ENCODE results near the gene HIF1AN. TPM values are rescaled to one million over a fixed set of nuclear protein-coding genes. Genes with fewer than 3 reads are reported as not detected.
"Not testable (repeated sequence)": the region's sequence is repeated elsewhere in the genome, so short reads cannot be mapped to it uniquely, and the experiment has no call there.

The HIF1AN gene
- total RNA-seq, 1 experiment from 2014 or later = 83.1 TPM

DNA sequence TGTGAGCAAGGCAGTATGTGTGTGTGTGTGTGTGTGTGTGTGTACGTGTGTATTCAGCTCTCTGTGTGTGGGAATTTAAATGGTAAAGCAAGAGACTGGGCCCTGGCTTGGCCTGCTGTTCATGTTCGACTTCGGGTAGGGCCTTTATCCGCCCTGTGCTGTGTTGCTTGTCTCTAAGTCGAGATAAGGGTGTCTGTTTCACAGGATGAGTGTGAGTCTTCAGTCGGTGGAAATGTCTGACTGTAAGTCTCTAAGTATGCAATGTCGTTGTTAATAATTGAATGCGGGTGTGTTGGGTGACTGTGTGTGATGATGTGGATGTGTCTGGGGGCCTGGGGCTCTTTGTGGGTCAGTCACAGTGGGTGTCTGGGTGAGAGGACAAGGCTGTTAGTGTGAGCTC lies 34.8 kb downstream of the HIF1AN start:
- in situ Hi-C loops (cut with HindIII; ENCODE audit: low pct_unique_long_range_greater_than_20kb, low sequenced_read_pairs) = no loop called here
- no peak for DNase-seq (ENCODE audit: low read depth, low spot score)
- Histone ChIP-seq H3K27ac (ENCODE audit: low read length) (no peak overlapping the region), H3K27me3 (ENCODE audit: control insufficient read depth, insufficient read depth, low read length) (no peaks in the 10 kb centered on the region; the same call in 1 of the 2 replicates), H3K9me3 (ENCODE audit: control insufficient read depth, insufficient read depth, low read depth, low read length) (no peaks in the 10 kb centered on the region), H3K4me3 (ENCODE audit: low read depth in 2 of 2, low read length in 2 of 2) (no peak overlapping the region), H3K4me1 (ENCODE audit: control insufficient read depth, insufficient read depth, low read length) (no peaks in the 10 kb centered on the region), H3K36me3 (ENCODE audit: control insufficient read depth, insufficient read depth, low read length) (no peaks in the 10 kb centered on the region)
- ATAC-seq = no peak
- ChIA-PET POLR2A (no interaction called here), CTCF (no interaction called here)
- no peak for TF ChIP-seq TCF7L2 (IDR thresholded peaks at IDR 0.05; ENCODE audit: low read depth, low read length)
- TF ChIP-seq POLR2AphosphoS5 (IDR thresholded peaks at IDR 0.05; ENCODE audit: low read depth, low read length) = no peak
- TF ChIP-seq, protein P1, sequence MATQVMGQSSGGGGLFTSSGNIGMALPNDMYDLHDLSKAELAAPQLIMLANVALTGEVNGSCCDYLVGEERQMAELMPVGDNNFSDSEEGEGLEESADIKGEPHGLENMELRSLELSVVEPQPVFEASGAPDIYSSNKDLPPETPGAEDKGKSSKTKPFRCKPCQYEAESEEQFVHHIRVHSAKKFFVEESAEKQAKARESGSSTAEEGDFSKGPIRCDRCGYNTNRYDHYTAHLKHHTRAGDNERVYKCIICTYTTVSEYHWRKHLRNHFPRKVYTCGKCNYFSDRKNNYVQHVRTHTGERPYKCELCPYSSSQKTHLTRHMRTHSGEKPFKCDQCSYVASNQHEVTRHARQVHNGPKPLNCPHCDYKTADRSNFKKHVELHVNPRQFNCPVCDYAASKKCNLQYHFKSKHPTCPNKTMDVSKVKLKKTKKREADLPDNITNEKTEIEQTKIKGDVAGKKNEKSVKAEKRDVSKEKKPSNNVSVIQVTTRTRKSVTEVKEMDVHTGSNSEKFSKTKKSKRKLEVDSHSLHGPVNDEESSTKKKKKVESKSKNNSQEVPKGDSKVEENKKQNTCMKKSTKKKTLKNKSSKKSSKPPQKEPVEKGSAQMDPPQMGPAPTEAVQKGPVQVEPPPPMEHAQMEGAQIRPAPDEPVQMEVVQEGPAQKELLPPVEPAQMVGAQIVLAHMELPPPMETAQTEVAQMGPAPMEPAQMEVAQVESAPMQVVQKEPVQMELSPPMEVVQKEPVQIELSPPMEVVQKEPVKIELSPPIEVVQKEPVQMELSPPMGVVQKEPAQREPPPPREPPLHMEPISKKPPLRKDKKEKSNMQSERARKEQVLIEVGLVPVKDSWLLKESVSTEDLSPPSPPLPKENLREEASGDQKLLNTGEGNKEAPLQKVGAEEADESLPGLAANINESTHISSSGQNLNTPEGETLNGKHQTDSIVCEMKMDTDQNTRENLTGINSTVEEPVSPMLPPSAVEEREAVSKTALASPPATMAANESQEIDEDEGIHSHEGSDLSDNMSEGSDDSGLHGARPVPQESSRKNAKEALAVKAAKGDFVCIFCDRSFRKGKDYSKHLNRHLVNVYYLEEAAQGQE (IDR thresholded peaks at IDR 0.05; ENCODE audit: insufficient read depth in 1 of 2, low read depth in 2 of 2, low read length in 1 of 2) = no peak
- TF ChIP-seq CTCF (IDR thresholded peaks at IDR 0.05) = no peak
- TF ChIP-seq SIN3A (IDR thresholded peaks at IDR 0.05; ENCODE audit: borderline replicate concordance, insufficient read depth, low read depth, low read length) = no peak
- no TSS peak for BruUV-seq (replicated peaks)
- intact Hi-C loops (cut with micrococcal nuclease; ENCODE audit: unreplicated experiment) = no loop called here

DNA sequence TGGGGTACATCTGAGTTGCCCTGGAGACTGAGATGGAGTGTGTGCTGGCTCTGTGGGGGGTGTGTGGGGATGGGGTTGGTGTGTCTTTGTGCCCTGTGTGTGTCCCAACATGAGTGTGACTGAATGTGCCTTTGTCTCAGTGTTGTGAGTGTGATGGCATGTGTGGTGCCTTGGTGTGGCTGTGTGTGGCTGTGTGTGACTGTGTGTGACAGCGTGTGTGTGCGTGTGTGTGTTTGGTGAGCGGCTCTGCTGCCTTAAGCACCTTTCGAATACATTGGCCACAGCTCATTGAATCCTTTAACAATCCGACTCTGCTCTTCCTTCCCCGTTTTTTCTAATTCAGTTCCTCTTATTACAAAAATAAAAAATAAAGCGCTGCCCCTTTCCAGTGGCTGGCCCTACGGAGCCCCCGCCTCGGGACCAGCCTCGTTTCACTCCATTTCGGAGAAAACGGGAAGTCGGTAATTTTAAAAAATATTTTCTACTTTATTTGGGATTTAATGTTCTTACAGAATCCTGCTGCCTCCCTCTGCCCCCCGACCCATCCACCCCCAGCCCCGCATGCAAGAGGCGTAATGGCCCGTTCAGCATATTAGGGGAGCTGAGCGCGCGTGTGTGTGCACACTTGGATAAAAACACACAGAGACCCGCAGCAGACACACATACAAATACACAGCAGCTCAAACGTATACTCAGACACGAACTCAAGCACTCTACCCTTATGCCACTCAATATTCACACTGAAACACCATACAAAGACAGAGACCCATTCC lies 35.5 kb downstream of the HIF1AN start:
- H3K4me3 ChIP-seq (ENCODE audit: low read depth in 2 of 2, low read length in 2 of 2) = no peak overlapping the region
- POLR2A ChIA-PET = interaction anchor here (0.6 to 0.7 kb wide), 3 partner anchors 56 to 240 kb away, joined by 6 to 12 read pairs (median 10); no protein-coding TSS in a partner anchor
- TF ChIP-seq, protein P1 (IDR thresholded peaks at IDR 0.05; ENCODE audit: insufficient read depth in 1 of 2, low read depth in 2 of 2, low read length in 1 of 2) = no peak
- TF ChIP-seq TCF7L2 (IDR thresholded peaks at IDR 0.05; ENCODE audit: low read depth, low read length) (no peak), CTCF (IDR thresholded peaks at IDR 0.05) (no peak), POLR2AphosphoS5 (IDR thresholded peaks at IDR 0.05; ENCODE audit: low read depth, low read length) (no peak), SIN3A (IDR thresholded peaks at IDR 0.05; ENCODE audit: borderline replicate concordance, insufficient read depth, low read depth, low read length) (no peak)
- no TSS peak for BruUV-seq (replicated peaks)
- no peaks in the 10 kb centered on the region; the same call in 1 of the 2 replicates for H3K27me3 ChIP-seq (ENCODE audit: control insufficient read depth, insufficient read depth, low read length)
- no peaks in the 10 kb centered on the region for H3K4me1 ChIP-seq (ENCODE audit: control insufficient read depth, insufficient read depth, low read length)
- H3K9me3 ChIP-seq (ENCODE audit: control insufficient read depth, insufficient read depth, low read depth, low read length) = no peaks in the 10 kb centered on the region
- no peak for DNase-seq (ENCODE audit: low read depth, low spot score)
- ATAC-seq = no peak
- H3K36me3 ChIP-seq (ENCODE audit: control insufficient read depth, insufficient read depth, low read length) = no peaks in the 10 kb centered on the region
- CTCF ChIA-PET = no interaction called here
- H3K27ac ChIP-seq (ENCODE audit: low read length) = no peak overlapping the region
- intact Hi-C loops (cut with micrococcal nuclease; ENCODE audit: unreplicated experiment) (no loop called here), in situ Hi-C loops (cut with HindIII; ENCODE audit: low pct_unique_long_range_greater_than_20kb, low sequenced_read_pairs) (no loop called here)

DNA sequence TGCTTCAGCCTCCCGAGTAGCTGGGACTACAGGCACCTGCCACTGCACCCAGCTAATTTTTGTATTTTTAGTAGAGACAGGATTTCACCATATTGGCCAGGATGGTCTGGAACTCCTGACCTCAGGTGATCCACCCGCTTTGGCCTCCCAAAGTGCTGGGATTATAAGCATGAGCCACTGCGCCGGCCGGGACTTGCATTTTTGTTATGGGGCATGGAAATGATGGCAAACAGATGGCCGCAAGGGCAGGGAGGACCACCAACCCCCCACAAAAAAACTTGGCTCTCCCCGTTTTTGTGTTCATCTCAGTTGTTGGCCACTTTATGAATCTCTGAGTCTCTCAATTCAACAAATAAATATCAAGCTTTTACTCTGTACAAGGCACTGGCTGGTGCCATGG lies 39.4 kb downstream of the HIF1AN start:
- H3K27ac ChIP-seq (ENCODE audit: low read length); CTCF ChIA-PET; in situ Hi-C loops (cut with HindIII; ENCODE audit: low pct_unique_long_range_greater_than_20kb, low sequenced_read_pairs); DNase-seq (ENCODE audit: low read depth, low spot score); ATAC-seq; H3K4me1 ChIP-seq (ENCODE audit: control insufficient read depth, insufficient read depth, low read length); H3K4me3 ChIP-seq (ENCODE audit: low read depth in 2 of 2, low read length in 2 of 2); H3K36me3 ChIP-seq (ENCODE audit: control insufficient read depth, insufficient read depth, low read length); H3K27me3 ChIP-seq (ENCODE audit: control insufficient read depth, insufficient read depth, low read length); POLR2A ChIA-PET; H3K9me3 ChIP-seq (ENCODE audit: control insufficient read depth, insufficient read depth, low read depth, low read length); intact Hi-C loops (cut with micrococcal nuclease; ENCODE audit: unreplicated experiment); BruUV-seq (replicated peaks): not testable (repeated sequence)

Data from Panc1 (cell line).